ENCODE data around the gene PTPRR. TPM values are rescaled to one million over a fixed set of nuclear protein-coding genes. Genes with fewer than 3 reads are reported as not detected.

The PTPRR gene
- total RNA-seq, 4 donors from 2014 or later: 0.24 to 0.95 (median 0.30) TPM

- TF ChIP-seq, protein P1, sequence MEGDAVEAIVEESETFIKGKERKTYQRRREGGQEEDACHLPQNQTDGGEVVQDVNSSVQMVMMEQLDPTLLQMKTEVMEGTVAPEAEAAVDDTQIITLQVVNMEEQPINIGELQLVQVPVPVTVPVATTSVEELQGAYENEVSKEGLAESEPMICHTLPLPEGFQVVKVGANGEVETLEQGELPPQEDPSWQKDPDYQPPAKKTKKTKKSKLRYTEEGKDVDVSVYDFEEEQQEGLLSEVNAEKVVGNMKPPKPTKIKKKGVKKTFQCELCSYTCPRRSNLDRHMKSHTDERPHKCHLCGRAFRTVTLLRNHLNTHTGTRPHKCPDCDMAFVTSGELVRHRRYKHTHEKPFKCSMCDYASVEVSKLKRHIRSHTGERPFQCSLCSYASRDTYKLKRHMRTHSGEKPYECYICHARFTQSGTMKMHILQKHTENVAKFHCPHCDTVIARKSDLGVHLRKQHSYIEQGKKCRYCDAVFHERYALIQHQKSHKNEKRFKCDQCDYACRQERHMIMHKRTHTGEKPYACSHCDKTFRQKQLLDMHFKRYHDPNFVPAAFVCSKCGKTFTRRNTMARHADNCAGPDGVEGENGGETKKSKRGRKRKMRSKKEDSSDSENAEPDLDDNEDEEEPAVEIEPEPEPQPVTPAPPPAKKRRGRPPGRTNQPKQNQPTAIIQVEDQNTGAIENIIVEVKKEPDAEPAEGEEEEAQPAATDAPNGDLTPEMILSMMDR (IDR thresholded peaks at IDR 0.05): no peak
- ATAC-seq (ENCODE audit: low FRiP score) (no peak), DNase-seq (ENCODE audit: low spot score) (no peak)
Observed at GRCh38 chr12:70590549-70591226, 329.9 kb downstream of the PTPRR start.

GRCh38 chr12:70590051-70590450 lies 330.5 kb downstream of the PTPRR start:
- peak; percentile 47 for DNase-seq (ENCODE audit: low spot score)
- TF ChIP-seq, protein P1 (IDR thresholded peaks at IDR 0.05): peak in 1 of 3 donors; percentile 18
- no peak for ATAC-seq (ENCODE audit: low FRiP score)

Small RNA genes within 50 kb of the gene (small RNA-seq; reads per million reads assigned to genes)
- not detected for gene RF00019

Other genes with a start within 250 kb of the PTPRR start
- gene TSPAN8, start 237.3 kb upstream of the PTPRR start, total RNA-seq: 10 to 100 TPM in 2 of 4 donors, 1 to 10 TPM in 2; 2.9 to 13.4 (median 10.1) TPM